Suprapubic skin (tissue), 4 donors: ENCODE results near the gene GSTM1.

Experiments used
- POLR2A ChIP-seq, 2 donors: fragments of 450-650 bp; IDR thresholded peaks; one replicate each; pipeline ENCODE4 v1.6.1; 2017; ENCODE audit warnings: antibody characterized with exemption in 2 of 2, mild to moderate bottlenecking in 2 of 2, moderate library complexity in 2 of 2
- POLR2AphosphoS5 ChIP-seq, 3 donors: sonication (generic); formaldehyde crosslinking; IDR thresholded peaks; one replicate each; pipeline ENCODE4 v1.6.1; 2017; ENCODE audit warnings: antibody characterized with exemption in 3 of 3
- TF ChIP-seq, protein P1 (sequence below), 2 donors: fragments of 200-600 bp in 1 of 2; fragments of 450-650 bp in 1 of 2; sonication (generic) in 1 of 2; IDR thresholded peaks; one replicate each; pipeline ENCODE4 v1.5.1; 2016 to 2019; ENCODE audit warnings: antibody characterized with exemption in 2 of 2, mild to moderate bottlenecking in 1 of 2, moderate library complexity in 1 of 2

DNA sequence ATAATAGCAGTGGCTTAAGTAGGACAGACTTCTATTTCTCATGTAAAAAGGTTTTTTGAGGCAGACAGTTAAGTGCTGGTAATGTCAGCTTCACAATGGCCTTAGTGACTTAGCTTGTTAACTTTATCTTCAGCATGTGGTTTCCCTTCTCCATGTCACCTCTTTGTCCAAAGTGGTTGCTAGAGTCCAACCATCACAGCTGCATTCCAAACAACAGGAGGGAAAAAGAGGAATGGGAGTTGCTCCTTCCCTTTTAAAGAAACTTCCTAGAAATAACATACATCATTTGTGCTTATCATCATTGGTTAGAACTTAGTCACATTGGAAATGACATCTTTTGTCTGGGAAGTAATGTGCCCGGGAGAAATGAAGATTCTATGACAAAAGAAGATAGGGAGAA is 34.4 kb downstream of the GSTM1 start:
- TF ChIP-seq, protein P1, sequence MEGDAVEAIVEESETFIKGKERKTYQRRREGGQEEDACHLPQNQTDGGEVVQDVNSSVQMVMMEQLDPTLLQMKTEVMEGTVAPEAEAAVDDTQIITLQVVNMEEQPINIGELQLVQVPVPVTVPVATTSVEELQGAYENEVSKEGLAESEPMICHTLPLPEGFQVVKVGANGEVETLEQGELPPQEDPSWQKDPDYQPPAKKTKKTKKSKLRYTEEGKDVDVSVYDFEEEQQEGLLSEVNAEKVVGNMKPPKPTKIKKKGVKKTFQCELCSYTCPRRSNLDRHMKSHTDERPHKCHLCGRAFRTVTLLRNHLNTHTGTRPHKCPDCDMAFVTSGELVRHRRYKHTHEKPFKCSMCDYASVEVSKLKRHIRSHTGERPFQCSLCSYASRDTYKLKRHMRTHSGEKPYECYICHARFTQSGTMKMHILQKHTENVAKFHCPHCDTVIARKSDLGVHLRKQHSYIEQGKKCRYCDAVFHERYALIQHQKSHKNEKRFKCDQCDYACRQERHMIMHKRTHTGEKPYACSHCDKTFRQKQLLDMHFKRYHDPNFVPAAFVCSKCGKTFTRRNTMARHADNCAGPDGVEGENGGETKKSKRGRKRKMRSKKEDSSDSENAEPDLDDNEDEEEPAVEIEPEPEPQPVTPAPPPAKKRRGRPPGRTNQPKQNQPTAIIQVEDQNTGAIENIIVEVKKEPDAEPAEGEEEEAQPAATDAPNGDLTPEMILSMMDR (IDR thresholded peaks at IDR 0.05): no peak
- TF ChIP-seq POLR2AphosphoS5 (IDR thresholded peaks at IDR 0.05) (no peak), POLR2A (IDR thresholded peaks at IDR 0.05) (no peak)
